Lung (tissue), 12 donors: ENCODE measurements around the gene DHCR7. TPM values are rescaled to one million over a fixed set of nuclear protein-coding genes. Genes with fewer than 3 reads are reported as not detected.

ENCODE experiments used
- ATAC-seq: fragments of 200-7000 bp; cut with Tn5 transposase; one replicate; pipeline ENCODE4 v1.9.1; 2020; ENCODE audit warnings: moderate number of reproducible peaks; ENCODE audit not compliant: insufficient read depth, low FRiP score
- DNase-seq, 3 donors: peaks; one replicate each; pipeline ENCODE4 v3.0.0-alpha.2; 2013 to 2017
- H3K27ac ChIP-seq, 2 donors: one replicate each; pipeline ENCODE4 v1.5.1; 2013; ENCODE audit warnings: mild to moderate bottlenecking in 2 of 2, moderate library complexity in 2 of 2, control low read depth in 1 of 2, inconsistent platforms in 1 of 2, low read depth in 1 of 2, low read length in 1 of 2
- H3K27me3 ChIP-seq, 3 donors: one replicate each; pipeline ENCODE4 v1.5.1; 2013; ENCODE audit warnings: low read length in 2 of 3; ENCODE audit not compliant: control insufficient read depth in 3 of 3, insufficient read depth in 3 of 3
- H3K36me3 ChIP-seq, 4 donors: one replicate each; pipeline ENCODE4 v1.5.1; 2013; ENCODE audit warnings: low read length in 4 of 4, mild to moderate bottlenecking in 1 of 4, moderate library complexity in 1 of 4; ENCODE audit not compliant: control insufficient read depth in 4 of 4, insufficient read depth in 4 of 4
- H3K4me1 ChIP-seq, 5 donors: one replicate each; pipeline ENCODE4 v1.5.1; 2013; ENCODE audit warnings: low read length in 5 of 5, mild to moderate bottlenecking in 2 of 5, moderate library complexity in 1 of 5; ENCODE audit not compliant: control insufficient read depth in 5 of 5, insufficient read depth in 5 of 5
- H3K4me3 ChIP-seq: one replicate; pipeline ENCODE4 v1.5.1; 2013; ENCODE audit warnings: mild to moderate bottlenecking, control low read depth, moderate library complexity
- H3K9ac ChIP-seq, 2 donors: one replicate each; pipeline ENCODE4 v1.5.1; 2013; ENCODE audit warnings: low read length in 2 of 2, control low read depth in 1 of 2; ENCODE audit not compliant: insufficient read depth in 1 of 2
- H3K9me3 ChIP-seq, 4 donors: one replicate each; pipeline ENCODE4 v1.5.1; 2013; ENCODE audit warnings: low read length in 3 of 4, mild to moderate bottlenecking in 1 of 4, moderate library complexity in 1 of 4; ENCODE audit not compliant: control insufficient read depth in 4 of 4, insufficient read depth in 3 of 4
- CTCF ChIP-seq: IDR thresholded peaks from 2 replicates; pipeline ENCODE4 v1.5.1; 2012; ENCODE audit warnings: mild to moderate bottlenecking; ENCODE audit errors: control extremely low read depth, extremely low read depth
- WGBS, 2 donors: extraction: QIAGEN DNeasy Blood & Tissue Kit; methylation state at CpG; one replicate each; pipeline ENCODE4 v1.1.7; 2013; 5-methylcytosine and 5-hydroxymethylcytosine counted together
- polyA plus RNA-seq, 2 donors: library from polyadenylated mRNA; stranded (reverse); fragments of 200-250 nt; gene quantifications; one replicate each; pipeline ENCODE4 v1.2.1, GENCODE V29; 2013
- total RNA-seq, 2 donors: library from RNA; depleted of rRNA in 1 of 2; stranded (reverse); fragments of >200 nt in 1 of 2; gene quantifications; one replicate each; pipeline ENCODE4 v1.2.1, GENCODE V29; 2014 to 2021
- donor health status: control.
- donor health status: control.
- donor health status: Bipolar disorder and iron deficiency.
- donor health status: healthy.
- donor health status: DM: yes; HTN: yes; CAD: no.

DHCR7 gene
- total and polyA plus RNA-seq, 4 donors, result 41.2 to 138 (median 68.1) TPM

GRCh38 chr11:71410363-71410966 is 37.7 kb downstream of the DHCR7 start:
- H3K9me3 ChIP-seq, result peaks cover 0 to 4% (median 0%) of the 10 kb centered on the region in 4 donors
- no peaks in the 10 kb centered on the region for H3K4me1 ChIP-seq
- TF ChIP-seq CTCF, result no peak
- no peaks in the 10 kb centered on the region for H3K36me3 ChIP-seq
- no peak for ATAC-seq
- peak in 2 of 3 donors; percentile 18 to 20 for DNase-seq
- no peak overlapping the region for H3K9ac ChIP-seq
- no peak overlapping the region for H3K4me3 ChIP-seq
- H3K27ac ChIP-seq, result no peak overlapping the region
- H3K27me3 ChIP-seq, result no peaks in the 10 kb centered on the region
- 79 to 90% methylated on average over 7 of the region's 7 CpGs for WGBS, 2 donors

DNA sequence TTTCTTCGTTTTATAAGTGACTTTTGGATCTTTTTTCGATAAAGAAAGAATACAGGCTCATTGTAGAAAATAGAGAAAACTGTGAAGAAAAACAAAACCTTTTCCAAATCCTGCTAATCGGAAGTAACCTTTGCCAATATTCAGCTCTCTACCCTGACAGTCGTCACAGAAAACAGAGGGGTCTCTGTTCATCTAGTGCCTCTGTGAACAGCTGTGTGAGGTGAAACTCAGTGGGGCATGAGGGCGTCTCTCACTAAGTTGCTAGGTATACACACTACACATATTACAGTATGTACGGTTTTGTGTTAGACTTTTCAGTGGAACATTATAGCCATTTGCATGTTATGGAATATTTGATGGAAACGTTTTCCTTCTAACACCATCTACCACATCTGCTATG is 39.4 kb downstream of the DHCR7 start:
- DNase-seq (no peak), ATAC-seq (no peak)
- no peaks in the 10 kb centered on the region for H3K27me3 ChIP-seq
- 78 to 86% methylated on average over 7 of the region's 7 CpGs for WGBS, 2 donors
- no peak for TF ChIP-seq CTCF
- no peak overlapping the region for H3K27ac ChIP-seq
- no peaks in the 10 kb centered on the region for H3K4me1 ChIP-seq
- no peak overlapping the region for H3K9ac ChIP-seq
- peaks cover 0 to 4% (median 0%) of the 10 kb centered on the region in 4 donors for H3K9me3 ChIP-seq
- H3K4me3 ChIP-seq, result no peak overlapping the region
- no peaks in the 10 kb centered on the region for H3K36me3 ChIP-seq

DNA sequence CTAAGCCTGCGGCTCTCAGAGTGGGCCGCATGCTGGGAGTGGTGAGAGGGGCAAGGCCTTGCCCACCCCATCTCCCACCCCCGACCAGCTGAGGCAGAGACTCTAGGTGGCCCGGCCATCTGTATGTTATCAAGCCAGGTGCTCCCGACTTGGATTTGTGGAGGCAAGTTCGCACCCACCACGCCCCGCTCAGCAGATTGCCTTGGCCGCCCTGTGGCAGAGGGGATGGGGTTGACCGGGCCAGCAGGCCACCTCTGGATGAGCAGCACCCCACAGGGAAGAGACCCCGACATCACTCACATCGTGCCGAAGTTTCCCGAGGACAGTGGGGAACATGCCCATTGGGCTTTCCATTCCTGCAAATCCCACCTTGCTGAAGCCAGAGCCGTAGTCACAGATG is 40.8 kb downstream of the DHCR7 start:
- H3K9me3 ChIP-seq, result peaks cover 0 to 9% (median 0%) of the 10 kb centered on the region in 4 donors
- no peak overlapping the region for H3K9ac ChIP-seq
- WGBS, 2 donors, result 89 to 91% methylated on average over 15 of the region's 15 CpGs
- no peaks in the 10 kb centered on the region for H3K36me3 ChIP-seq
- no peak for DNase-seq
- ATAC-seq, result no peak
- no peaks in the 10 kb centered on the region for H3K4me1 ChIP-seq
- no peaks in the 10 kb centered on the region for H3K27me3 ChIP-seq
- H3K4me3 ChIP-seq, result no peak overlapping the region
- H3K27ac ChIP-seq, result no peak overlapping the region
- no peak for TF ChIP-seq CTCF

DNA sequence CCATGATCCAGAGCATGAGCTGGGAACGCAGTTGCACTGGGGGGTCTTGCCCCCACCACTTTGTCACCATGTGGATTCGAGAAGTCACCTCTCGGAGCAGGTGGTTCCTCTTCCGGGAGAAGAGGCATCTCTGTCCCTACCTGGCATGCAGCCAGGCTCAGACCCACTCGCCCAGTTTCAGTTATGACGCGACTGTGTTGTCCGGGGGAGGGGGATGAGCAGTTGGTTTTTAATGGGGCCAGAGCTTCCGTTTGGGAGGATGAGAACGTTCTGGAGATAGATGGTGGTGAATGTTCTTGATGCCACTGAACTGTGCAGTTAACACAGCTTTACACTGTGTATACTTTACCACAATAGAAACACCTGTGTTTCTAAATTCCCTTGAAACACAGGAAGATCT is 41.5 kb downstream of the DHCR7 start:
- Histone ChIP-seq H3K4me1 (no peaks in the 10 kb centered on the region), H3K27me3 (no peaks in the 10 kb centered on the region), H3K4me3 (no peak overlapping the region), H3K36me3 (no peaks in the 10 kb centered on the region), H3K9ac (no peak overlapping the region), H3K9me3 (peaks cover 0 to 9% (median 0%) of the 10 kb centered on the region in 4 donors), H3K27ac (no peak overlapping the region)
- no peak for DNase-seq
- no peak for ATAC-seq
- TF ChIP-seq CTCF, result no peak
- WGBS, 2 donors, result 55 to 68% methylated on average over 10 of the region's 10 CpGs
